ENCODE measurements around the gene DSPP.

- TF ChIP-seq EZH2phosphoT487 (IDR thresholded peaks at IDR 0.05; ENCODE audit: borderline replicate concordance, low read depth, low read length) (no peak), CTCF (conservative IDR thresholded peaks at IDR 0.05; ENCODE audit: low read length) (no peak)
These were observed 24.9 kb downstream of the DSPP start for GRCh38 chr4:87633243-87633642.

All from OCI-LY7 (cell line).